H1 (cell line): ENCODE data around the gene ZNF212. TPM values are rescaled to one million over a fixed set of nuclear protein-coding genes. Genes with fewer than 3 reads are reported as not detected.

ENCODE experiments used
- polyA plus RNA-seq, 7 experiments: library from polyadenylated mRNA; depleted of rRNA in 3 of 7; stranded (reverse) in 5 of 7; unstranded in 2 of 7; fragments of >200 nt in 5 of 7; fragments of 200-250 nt in 2 of 7; gene quantifications; 1 replicate in 5 of 7; 2 replicates in 1 of 7; 4 replicates in 1 of 7; pipeline versions ENCODE4 v1.2.1 to v1.2.3, GENCODE V29; 2011 to 2013; ENCODE audit warnings: missing spikeins in 2 of 7, mixed read lengths in 2 of 7
- total RNA-seq: library from RNA; stranded (reverse); fragmentation: NEBNext Ultra II Directional; extraction: Animal tissue kit (Norgen Biotek cat#: 25700); gene quantifications from 2 replicates; pipeline ENCODE4 v1.2.1, GENCODE V29; 2021
- TF ChIP-seq, protein P1 (sequence below): fragments of 300-600 bp; sonication (generic); IDR thresholded peaks from 2 replicates; pipeline ENCODE4 v1.7.1; 2012; ENCODE audit warnings: low read length, moderate library complexity, mild to moderate bottlenecking, inconsistent platforms; ENCODE audit not compliant: insufficient replicate concordance

ZNF212 gene
- total and polyA plus RNA-seq, 2 of the 8 experiments (the other 6 are each of a cell fraction or from before 2014, with no cell fraction given) = 6.7 to 19.3 TPM

DNA sequence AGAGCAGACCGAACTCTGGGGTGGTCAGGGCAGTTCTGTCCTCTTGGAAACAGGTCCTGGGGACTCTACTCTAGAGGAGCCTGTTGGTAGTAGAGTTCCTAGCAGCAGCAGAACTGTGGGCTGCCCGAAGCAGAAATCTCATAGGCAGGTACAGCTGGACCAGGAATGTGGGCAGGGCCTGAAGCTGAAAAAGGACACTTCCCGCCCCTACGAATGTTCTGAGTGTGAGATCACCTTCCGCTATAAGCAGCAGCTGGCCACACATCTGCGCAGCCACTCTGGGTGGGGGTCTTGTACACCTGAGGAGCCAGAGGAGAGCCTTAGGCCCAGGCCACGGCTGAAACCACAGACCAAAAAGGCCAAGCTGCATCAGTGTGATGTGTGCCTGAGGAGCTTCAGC, 14.2 kb downstream of the ZNF212 start (continued):
- TF ChIP-seq, protein P1, sequence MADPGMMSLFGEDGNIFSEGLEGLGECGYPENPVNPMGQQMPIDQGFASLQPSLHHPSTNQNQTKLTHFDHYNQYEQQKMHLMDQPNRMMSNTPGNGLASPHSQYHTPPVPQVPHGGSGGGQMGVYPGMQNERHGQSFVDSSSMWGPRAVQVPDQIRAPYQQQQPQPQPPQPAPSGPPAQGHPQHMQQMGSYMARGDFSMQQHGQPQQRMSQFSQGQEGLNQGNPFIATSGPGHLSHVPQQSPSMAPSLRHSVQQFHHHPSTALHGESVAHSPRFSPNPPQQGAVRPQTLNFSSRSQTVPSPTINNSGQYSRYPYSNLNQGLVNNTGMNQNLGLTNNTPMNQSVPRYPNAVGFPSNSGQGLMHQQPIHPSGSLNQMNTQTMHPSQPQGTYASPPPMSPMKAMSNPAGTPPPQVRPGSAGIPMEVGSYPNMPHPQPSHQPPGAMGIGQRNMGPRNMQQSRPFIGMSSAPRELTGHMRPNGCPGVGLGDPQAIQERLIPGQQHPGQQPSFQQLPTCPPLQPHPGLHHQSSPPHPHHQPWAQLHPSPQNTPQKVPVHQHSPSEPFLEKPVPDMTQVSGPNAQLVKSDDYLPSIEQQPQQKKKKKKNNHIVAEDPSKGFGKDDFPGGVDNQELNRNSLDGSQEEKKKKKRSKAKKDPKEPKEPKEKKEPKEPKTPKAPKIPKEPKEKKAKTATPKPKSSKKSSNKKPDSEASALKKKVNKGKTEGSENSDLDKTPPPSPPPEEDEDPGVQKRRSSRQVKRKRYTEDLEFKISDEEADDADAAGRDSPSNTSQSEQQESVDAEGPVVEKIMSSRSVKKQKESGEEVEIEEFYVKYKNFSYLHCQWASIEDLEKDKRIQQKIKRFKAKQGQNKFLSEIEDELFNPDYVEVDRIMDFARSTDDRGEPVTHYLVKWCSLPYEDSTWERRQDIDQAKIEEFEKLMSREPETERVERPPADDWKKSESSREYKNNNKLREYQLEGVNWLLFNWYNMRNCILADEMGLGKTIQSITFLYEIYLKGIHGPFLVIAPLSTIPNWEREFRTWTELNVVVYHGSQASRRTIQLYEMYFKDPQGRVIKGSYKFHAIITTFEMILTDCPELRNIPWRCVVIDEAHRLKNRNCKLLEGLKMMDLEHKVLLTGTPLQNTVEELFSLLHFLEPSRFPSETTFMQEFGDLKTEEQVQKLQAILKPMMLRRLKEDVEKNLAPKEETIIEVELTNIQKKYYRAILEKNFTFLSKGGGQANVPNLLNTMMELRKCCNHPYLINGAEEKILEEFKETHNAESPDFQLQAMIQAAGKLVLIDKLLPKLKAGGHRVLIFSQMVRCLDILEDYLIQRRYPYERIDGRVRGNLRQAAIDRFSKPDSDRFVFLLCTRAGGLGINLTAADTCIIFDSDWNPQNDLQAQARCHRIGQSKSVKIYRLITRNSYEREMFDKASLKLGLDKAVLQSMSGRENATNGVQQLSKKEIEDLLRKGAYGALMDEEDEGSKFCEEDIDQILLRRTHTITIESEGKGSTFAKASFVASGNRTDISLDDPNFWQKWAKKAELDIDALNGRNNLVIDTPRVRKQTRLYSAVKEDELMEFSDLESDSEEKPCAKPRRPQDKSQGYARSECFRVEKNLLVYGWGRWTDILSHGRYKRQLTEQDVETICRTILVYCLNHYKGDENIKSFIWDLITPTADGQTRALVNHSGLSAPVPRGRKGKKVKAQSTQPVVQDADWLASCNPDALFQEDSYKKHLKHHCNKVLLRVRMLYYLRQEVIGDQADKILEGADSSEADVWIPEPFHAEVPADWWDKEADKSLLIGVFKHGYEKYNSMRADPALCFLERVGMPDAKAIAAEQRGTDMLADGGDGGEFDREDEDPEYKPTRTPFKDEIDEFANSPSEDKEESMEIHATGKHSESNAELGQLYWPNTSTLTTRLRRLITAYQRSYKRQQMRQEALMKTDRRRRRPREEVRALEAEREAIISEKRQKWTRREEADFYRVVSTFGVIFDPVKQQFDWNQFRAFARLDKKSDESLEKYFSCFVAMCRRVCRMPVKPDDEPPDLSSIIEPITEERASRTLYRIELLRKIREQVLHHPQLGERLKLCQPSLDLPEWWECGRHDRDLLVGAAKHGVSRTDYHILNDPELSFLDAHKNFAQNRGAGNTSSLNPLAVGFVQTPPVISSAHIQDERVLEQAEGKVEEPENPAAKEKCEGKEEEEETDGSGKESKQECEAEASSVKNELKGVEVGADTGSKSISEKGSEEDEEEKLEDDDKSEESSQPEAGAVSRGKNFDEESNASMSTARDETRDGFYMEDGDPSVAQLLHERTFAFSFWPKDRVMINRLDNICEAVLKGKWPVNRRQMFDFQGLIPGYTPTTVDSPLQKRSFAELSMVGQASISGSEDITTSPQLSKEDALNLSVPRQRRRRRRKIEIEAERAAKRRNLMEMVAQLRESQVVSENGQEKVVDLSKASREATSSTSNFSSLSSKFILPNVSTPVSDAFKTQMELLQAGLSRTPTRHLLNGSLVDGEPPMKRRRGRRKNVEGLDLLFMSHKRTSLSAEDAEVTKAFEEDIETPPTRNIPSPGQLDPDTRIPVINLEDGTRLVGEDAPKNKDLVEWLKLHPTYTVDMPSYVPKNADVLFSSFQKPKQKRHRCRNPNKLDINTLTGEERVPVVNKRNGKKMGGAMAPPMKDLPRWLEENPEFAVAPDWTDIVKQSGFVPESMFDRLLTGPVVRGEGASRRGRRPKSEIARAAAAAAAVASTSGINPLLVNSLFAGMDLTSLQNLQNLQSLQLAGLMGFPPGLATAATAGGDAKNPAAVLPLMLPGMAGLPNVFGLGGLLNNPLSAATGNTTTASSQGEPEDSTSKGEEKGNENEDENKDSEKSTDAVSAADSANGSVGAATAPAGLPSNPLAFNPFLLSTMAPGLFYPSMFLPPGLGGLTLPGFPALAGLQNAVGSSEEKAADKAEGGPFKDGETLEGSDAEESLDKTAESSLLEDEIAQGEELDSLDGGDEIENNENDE = no peak
